GM18505 (cell line): ENCODE measurements around the gene ESD.
"Not testable (repeated sequence)": the region's sequence is repeated elsewhere in the genome, so short reads cannot be mapped to it uniquely, and the experiment has no call there.

Source experiments
- ATAC-seq: cut with Tn5 transposase; IDR thresholded peaks from one replicate; pipeline ENCODE4 v1.9.1; 2021; ENCODE audit not compliant: unreplicated experiment
- POLR2A ChIP-seq: IDR thresholded peaks from 4 replicates; pipeline ENCODE4 v1.6.1; 2011; ENCODE audit warnings: borderline replicate concordance; ENCODE audit not compliant: insufficient read depth, insufficient read length; ENCODE audit errors: extremely low read depth

The ESD gene

GRCh38 chr13:46761866-46762265 is 35.1 kb downstream of the ESD start:
- no peak for ATAC-seq
- no peak for TF ChIP-seq POLR2A

DNA sequence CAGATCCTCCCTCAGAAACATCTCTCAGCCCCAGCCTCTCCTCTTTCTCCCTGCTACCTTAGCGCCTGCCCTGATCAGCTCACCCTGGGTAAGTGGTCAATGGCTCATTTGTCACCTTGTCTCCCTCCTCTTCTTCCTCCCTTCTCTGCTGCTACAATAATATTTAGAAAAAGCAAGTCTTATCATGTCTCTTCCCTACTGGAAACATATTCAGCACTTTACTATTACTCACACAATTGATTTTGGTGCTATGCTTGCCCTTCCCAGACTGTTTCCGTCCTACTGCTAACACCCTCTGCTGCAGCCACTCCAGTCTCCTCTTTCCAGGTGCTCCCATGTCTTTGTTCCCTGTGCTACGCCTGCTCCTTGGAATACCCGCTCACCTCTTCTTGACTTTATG is 35.8 kb downstream of the ESD start:
- no peak for ATAC-seq
- TF ChIP-seq POLR2A, result no peak

- ATAC-seq, result no peak
- no peak for TF ChIP-seq POLR2A
Measured at GRCh38 chr13:46759846-46760245, 37.1 kb downstream of the ESD start.

DNA sequence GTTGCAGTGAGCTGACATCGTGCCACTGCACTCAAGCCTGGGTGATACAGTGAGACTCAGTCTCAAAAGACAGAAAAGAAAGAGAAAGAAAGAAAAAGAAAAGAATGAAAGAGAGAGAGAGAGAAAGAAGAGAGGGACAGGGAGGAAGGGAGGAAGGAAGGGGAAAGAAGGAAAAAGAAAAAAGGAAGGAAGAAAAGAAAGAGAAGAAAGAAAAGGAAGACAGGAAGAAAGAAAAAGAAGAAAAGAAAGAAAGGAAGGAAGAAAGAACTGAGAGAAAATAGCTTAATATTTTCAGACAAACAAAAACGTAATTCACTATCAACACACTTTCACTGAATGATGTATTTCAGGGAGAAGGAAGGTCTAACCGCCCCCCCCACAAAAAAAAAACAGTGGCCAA is 39.3 kb downstream of the ESD start:
- no peak for ATAC-seq
- TF ChIP-seq POLR2A, result no peak

- no peak for TF ChIP-seq POLR2A
- ATAC-seq, result no peak
Measured at GRCh38 chr13:46756977-46757376, 40.0 kb downstream of the ESD start.

DNA sequence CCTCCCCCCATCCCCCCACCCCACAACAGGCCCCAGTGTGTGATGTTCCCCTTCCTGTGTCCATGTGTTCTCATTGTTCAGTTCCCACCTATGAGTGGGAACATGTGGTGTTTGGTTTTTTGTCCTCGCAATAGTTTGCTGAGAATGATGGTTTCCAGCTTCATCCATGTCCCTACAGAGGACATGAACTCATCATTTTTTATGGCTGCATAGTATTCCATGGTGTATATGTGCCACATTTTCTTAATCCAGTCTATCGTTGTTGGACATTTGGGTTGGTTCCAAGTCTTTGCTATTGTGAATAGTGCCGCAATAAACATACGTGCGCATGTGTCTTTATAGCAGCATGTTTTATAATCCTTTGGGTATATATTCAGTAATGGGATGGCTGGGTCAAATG is 41.5 kb downstream of the ESD start:
- ATAC-seq, result not testable (repeated sequence)

DNA sequence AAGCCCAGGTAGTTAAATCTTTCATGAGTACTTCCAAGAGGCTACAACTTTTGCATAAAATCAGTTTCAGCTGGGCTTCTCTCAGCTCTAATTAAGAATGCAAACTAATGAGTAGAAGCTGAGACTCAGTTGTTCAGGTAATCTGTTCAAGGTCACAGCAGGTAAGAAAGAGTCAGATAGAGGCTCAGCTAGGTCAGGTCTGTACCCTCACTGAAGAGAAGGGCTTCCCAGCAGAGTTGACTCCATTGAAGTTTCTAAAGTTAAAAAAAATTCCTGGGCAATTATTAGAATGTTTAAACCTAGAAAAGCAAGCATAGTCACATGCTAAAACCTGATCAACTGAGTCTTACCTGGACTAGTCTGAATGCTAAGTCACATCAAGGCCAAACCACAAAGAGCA is 42.1 kb downstream of the ESD start:
- no peak for ATAC-seq
- no peak for TF ChIP-seq POLR2A

DNA sequence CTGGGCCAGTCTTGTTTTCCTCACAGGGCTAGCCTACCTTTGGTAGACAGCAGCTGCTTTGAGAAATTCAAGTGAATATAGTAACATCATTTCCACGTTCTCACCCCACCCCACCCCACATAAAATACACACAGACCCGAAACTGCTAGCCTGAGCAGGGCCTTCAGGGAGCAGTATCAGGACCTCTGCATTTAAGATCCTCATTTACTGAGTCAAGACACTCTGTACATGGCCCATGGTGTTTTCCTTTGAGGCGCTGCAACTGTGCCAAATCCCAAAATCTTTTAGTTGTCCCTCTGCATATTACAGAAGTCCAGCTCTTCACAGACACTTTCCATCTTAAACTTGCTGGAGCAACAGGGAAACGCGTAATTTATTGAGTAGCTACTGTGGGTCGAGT is 43.0 kb downstream of the ESD start:
- ATAC-seq, result no peak
- no peak for TF ChIP-seq POLR2A

DNA sequence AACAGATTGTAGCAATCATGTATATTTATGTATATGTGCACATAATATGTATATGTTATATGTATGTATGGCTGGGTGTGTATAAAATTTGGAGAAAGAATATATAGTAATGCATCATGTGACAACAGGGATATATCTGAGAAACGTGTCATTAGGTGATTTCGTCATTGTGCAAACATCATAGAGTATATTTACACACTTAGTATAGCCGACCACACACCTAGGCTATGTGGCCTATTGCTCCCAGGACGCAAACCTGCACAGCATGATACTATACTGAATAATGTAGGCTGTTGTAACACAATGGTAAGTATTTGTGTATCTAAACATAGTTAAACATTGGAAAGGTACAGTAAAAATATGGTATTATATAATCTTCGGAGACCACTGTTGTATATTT is 43.8 kb downstream of the ESD start:
- no peak for ATAC-seq
- TF ChIP-seq POLR2A, result no peak

GRCh38 chr13:46751811-46752635 is 44.9 kb downstream of the ESD start:
- peak; percentile 70 for ATAC-seq

GRCh38 chr13:46749951-46750350 is 47.0 kb downstream of the ESD start:
- no peak for TF ChIP-seq POLR2A

More at GRCh38 chr13:46751811-46752635, 44.9 kb downstream of the ESD start:
- TF ChIP-seq POLR2A, result peak; percentile 37

GRCh38 chr13:46748300-46748699 is 48.7 kb downstream of the ESD start:
- ATAC-seq, result no peak
- TF ChIP-seq POLR2A, result no peak

More at GRCh38 chr13:46749951-46750350, 47.0 kb downstream of the ESD start:
- ATAC-seq, result no peak

- no peak for TF ChIP-seq POLR2A
Measured at GRCh38 chr13:46747031-46747820, 49.7 kb downstream of the ESD start.

DNA sequence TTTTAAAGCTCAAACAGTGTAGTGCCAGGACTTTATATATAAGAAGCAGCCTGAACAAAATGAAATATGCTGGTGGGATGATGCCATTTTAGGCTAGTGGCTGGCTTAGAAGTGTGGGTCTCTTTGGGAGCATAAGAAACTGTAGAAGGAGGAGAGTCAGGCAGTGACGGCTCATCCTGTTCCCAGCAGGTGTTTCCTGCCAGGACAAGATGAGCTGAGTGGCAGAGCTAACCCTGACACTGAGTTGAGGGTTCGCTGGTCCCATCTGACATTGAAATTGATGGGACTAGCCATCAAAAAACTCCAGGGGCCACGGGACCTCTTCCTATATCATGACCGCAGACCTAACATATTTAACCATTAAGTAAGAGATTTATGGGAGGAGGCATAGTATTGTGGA is 51.3 kb downstream of the ESD start:
- ATAC-seq, result no peak

More at GRCh38 chr13:46747031-46747820, 49.7 kb downstream of the ESD start:
- no peak for ATAC-seq

More for the DNA sequence above, 51.3 kb downstream of the ESD start:
- TF ChIP-seq POLR2A, result no peak
